ENCODE results near the gene COMMD10.
"Not testable (repeated sequence)": the region's sequence is repeated elsewhere in the genome, so short reads cannot be mapped to it uniquely, and the experiment has no call there.

The COMMD10 gene

DNA sequence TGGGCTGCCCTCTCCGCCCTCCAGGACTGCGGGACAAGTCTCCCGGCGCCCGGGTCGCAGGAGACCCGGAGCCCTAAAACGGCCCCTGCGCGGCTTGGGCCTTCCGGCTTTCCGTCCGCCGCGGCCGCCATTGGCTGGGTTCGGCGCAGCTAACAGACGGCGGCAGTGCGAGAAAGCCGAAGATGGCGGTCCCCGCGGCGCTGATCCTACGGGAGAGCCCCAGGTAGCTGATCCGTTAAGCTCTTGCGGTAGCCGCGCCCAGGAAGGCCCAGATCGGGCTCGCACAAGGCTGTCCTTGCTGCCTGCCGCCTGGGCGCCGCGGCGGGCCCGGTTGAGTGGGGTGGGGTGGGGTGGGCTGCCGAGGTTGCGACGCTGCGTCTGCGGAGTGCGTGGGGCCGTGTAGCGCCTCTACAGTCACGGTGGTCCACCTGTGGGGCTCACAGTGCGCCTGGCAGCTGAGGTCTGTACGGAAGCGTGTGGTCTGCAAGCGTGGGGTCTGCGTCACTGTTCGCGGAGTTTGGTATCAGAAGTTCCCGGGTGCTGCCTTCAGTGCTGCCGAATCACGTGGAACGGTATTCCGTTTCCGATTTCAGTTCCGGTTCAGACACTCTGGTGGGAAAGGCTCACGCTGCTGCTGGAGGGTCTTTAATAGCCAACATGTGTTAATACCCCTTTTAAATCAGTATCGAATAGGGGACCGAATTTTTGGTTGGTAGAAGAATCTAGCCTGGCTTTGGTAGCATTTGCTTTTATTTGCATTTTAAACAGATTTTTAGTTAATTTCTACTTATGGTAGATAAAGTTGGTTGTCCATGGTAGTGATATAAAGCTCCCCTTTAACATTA, at the start of gene COMMD10:
Gene COMMD10 (plus strand): TSS at position 155 of the 845 bp plus-strand sequence.
- peak; percentile 90 for DNase-seq (ENCODE audit: low spot score)

DNA sequence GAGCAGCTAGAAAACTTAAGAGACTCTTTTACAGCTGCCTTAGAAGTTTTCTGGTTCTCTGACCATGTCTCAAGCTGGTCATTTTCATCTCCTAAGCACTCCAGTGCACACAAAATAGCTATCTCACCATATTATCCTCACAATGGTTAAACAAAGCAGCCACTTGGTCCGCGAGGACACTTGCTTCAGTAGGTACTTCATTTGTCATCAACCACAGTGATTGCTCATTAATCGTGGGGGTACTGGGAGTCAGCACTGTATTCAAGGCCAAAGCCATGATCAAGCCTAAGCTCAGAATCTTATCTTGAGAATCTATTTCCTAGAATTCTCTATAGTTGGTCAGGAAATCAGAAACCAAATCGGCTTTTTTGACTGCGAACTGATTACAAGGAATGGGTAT, 49.7 kb upstream of the COMMD10 start:
- DNase-seq (ENCODE audit: low spot score): no peak

DNA sequence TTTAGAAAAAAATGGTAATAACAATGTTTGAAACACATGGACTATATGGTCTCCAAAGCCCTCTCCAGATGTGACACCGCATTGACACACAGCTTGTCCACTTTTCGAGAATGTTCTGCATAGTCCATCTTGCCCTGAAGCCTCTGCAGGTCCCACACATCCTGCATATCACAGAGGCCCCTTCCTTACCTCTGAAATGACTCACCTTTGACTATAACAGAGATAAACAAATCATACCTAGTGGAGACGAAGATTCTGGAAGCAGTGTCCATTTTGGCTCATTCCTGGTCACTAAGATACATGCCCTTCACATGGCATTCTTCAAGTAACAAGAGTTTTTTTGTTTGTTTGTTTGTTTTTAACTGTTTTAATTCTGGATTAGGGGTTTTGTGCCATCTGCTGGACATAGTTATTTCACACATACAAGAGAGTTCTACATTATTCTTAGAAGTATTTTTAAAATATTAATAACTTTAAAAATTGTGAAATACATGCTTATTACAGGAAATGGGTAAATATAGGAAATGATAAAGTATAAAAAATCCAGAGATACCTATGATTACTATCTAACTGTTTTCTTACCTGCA, 47.5 kb upstream of the COMMD10 start:
- DNase-seq (ENCODE audit: low spot score): no peak

DNA sequence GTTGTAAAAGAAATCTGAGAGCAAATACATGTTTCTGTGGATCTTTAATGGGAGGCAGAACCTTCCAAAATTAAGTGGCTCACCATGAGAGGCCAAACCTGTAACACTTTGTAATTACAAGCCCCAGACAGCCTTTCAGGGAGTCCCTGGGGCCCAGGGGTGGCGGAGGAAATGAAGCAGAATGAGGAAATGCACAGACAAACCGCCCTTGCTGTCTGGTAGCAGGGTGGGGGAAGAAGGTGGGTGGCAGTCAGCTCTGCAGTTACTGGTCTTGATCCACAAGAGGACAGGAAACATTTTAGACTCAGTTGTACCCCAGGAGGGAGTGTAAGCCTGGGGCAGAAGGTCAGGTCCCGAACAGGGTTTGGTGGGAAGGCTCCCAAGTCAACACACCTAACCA, 46.0 kb upstream of the COMMD10 start:
- no peak for DNase-seq (ENCODE audit: low spot score)

DNA sequence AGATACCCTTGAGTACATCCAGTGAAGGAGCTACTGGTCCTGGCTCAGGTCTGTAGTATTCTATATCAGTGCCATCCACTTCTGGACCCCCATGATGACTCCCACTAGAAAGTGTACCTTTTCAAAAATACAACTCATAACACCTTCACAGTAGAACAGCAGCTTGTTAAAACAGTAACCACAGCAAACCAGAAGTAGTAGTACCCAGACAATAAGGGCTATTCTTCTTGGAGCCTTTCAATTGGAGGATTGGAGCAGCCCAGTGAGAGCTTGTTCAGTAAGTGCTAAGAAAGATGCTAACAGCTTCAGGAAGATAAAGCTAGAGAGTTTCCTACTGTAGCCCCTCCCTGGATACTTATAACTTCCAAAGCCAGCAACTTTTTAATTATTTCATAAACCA, 42.5 kb upstream of the COMMD10 start:
- DNase-seq (ENCODE audit: low spot score): no peak

DNA sequence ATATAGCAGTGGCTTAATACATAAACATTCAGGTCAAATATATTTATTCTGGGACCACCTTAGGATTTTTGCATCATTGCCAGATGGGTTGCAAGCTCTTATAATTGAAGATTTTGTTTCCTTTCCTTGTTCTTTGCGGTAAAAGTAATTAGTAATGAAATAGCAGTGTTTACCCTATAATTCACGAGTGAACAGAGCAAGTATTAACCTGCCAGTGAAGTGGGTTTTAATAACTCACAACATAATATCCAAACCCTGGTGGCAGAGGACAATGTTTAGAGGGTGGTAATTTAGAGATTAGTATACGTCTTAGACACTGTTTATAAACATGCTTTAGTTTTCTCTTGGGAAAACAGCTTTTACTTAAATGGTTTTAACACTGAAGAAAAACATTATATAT, 40.8 kb upstream of the COMMD10 start:
- DNase-seq (ENCODE audit: low spot score): no peak

DNA sequence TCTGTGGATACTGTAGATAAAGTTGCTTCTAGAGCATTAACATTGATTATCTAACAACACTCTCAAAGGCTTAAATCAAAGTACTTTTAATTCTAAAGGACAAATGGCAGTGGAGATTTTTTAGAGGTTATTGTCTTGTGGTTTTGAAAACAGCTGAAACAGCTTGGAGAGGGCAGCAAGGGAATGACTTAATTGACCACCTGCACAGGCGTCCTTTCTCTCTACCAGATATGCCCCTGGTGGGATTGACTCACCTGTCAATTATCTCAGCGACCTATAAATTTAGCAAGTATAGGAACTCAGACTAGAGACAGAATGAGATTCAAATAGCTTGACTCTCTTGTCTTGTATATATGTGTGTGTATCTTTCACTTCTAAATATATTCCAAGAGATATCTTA, 39.0 kb upstream of the COMMD10 start:
- no peak for DNase-seq (ENCODE audit: low spot score)

DNA sequence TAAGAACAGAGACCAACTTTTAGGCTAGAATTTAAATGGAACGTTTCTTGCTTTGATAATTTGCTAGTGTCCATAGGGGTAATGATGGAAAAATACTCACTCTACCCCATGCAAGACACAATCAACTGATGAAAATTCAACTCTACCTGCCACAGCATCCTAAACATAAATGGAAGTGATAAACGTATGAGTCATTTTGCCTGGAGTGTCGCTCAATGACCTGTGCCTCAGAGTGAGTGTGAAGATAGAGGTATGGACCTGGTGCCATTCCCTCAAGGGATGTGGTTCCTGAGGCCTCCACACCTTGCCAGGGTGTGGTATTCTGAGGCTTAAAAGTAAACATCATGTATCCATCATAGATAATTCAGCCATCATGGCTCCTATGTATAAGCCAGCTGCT, 38.6 kb upstream of the COMMD10 start:
- no peak for DNase-seq (ENCODE audit: low spot score)

DNA sequence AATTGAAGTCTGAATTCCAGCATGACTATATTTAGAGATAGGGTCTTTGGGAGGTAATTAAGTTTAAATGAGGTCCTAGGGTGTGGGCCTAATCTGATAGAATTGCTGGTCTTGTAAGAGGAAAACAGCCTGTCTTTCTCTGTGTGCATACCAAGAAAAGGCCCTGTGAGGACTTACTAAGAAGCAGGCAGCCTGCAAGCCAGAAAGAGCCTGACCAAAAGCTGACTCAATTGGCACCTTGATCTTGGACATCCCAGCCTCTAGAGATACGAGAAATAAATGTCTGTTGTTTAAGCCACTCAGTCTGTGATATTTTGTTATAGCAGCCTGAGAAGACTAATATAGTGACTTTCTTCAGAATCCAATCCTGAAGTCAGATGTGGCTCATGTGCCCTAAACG, 38.0 kb upstream of the COMMD10 start:
- DNase-seq (ENCODE audit: low spot score): no peak

DNA sequence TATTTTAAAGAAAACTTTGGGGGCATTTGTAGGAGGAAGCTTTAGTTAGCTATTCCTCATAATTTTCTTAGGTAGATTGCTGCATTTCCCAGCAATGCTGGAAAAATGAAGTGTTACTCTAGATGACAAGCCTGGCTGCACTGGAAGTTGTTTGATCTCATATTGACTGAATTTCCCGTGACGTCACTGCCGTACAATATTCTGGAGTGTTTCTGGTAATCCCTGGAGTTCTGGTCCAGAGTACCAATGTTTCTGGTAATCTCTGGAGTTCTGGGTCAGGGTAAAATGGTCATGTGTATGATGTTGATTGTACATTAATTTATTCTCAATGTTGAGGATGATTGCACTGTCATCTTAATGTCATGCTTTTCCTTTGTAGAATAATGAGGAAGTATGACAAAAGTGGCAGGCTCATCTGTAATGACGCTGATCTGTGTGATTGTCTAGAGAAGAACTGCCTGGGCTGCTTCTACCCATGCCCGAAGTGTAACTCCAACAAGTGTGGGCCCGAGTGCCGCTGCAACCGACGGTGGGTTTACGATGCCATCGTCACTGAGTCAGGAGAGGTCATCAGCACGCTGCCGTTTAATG, 26.4 kb upstream of the COMMD10 start:
- no peak for DNase-seq (ENCODE audit: low spot score)

DNA sequence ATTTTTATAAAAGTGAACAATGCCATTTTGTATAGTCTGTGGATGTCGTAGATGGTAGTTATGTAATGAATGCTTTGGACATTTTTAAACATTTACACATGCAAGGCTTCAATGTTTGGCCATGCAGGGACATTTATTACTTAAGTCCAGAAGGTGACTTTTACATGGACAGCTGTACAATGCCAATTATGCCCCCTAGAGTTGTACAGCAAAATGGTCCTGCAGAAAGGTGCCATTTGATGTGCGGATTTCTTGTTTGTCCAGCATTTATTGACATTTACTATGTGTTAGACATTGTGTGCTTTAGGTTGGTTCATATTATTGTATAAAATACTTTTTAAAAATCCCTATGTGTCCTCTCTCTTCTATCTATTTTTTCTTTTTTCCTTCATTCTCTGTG, 22.5 kb upstream of the COMMD10 start:
- no peak for DNase-seq (ENCODE audit: low spot score)

DNA sequence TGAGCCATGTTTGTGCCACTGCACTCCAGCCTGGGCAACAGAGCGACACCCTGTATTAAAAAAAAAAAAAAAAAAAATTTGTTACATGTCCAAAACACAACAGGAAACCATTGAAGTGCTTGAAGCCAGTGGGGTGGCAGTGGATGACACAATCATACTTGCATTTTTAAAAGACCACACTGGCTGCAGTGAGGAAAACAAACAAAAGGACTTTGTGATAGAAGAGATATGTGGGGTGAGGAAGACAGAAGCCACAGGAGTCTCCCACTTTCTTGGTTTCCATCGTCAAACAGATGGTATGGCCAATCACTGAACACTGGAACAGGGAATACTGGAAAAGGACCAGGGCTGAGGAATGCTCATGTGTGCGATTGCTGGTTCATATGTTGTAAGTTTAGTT, 20.9 kb upstream of the COMMD10 start:
- DNase-seq (ENCODE audit: low spot score): no peak

DNA sequence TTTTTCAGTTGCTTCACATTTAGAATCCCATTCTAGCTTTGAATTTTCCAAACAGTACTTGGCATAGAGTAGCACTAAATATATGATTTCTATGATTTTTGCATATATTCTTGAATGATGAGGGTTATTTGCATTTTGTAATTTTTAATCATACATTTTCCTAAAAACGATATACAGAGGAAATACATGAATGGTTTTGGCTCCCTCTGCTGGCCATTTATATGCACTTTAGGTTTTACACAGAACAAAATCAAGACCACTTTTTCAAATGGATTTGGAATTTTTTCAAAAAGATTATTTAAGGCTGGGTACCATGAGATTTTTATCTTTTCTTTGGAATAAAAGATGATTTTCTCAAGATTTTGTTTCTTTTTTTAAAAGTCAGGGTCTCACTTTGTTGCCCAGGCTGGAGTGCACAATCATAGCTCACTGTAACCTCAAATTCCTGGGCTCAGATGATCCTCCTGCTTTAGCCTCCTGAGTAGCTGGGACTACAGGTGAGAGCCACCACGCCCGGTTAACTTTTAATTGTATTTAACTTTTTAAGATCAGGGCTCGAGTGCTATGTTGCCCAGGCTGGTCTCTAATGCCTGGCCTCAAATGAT, 16.7 kb upstream of the COMMD10 start:
- no peak for DNase-seq (ENCODE audit: low spot score)

DNA sequence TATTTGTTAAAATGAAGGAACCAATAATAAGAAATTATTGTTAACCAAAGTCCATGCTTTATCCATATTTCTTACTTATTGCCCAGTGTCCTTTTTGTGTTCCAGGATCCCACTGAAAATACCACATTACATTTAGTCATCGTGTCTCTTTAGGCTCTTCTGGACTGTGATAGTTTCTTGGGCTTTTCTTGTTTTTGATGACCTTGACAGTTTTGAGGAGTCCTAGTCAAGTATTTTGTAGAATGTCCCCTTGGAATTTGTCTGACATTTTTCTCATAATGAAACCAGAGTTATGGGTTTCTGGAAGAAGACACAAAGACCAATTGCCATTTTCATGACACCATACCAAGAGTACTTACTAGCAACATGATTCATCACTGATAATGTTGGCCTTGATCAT, 13.6 kb upstream of the COMMD10 start:
- no peak for DNase-seq (ENCODE audit: low spot score)

DNA sequence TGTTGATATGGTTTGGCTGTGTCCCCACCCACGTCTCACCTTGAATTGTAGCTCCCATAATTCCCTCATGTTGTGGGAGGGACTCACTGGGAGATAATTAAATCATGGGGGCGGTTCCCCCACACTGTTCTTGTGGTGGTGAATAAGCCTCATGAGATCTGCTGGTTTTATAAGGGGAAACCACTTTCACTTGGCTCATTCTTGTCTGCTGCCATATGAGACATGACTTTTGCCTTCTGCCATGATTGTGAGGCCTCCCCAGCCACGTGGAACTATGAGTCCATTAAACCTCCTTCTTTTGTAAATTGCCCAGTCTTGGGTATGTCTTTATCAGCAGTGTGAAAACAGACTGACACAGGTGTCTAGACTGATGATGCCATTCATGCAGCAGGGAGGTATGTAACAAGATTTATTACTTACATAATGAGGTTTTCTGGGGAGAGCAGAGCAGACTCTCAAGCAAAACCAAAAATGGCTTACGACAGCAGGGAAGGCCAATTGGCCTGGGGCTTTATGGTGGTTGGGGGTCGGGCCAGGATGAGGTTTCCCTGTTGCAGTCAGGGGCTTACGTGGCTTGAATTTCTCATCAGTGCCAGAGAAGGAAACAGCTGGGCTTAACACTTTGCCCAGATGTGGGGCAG, 9.5 kb upstream of the COMMD10 start:
- DNase-seq (ENCODE audit: low spot score): no peak

DNA sequence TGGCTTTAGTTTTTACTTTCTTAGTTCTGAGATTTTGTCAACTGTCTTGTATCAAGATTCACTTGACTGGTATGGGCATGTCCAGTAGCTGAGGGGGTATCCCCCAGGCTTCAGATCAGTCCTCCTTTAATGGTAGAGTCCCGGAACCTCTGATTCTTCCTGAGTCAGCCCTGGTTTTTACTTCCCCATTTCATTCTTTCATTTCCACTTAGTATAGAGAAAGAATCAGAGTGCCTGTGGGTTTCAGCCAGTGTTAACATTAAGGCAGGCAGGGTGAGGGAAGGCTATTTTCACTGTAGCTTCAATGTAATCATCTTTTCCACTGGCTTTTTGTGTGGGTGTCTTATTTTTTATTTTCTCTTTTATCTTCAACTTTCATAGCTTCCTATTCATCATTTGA, 8.3 kb upstream of the COMMD10 start:
- no peak for DNase-seq (ENCODE audit: low spot score)

DNA sequence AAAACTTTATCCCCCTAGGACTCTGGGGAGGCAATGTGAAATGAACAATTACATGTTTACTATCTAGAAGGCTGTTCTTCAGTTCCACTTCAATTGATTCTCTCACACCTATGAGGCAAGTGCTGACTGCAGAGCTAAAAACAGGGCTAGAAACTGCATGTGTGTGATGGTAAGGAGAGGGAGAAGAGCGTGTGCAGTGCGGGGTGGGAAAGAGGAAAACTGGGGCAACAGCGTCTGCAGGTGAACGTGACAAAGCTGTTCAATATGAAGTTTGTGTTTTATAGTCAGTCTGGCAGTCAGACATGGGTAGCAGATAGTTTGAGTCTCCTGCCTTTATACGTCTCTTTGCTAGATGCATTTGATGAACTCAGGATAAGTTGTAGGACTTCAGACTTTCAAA, 6.6 kb upstream of the COMMD10 start:
- DNase-seq (ENCODE audit: low spot score): no peak

DNA sequence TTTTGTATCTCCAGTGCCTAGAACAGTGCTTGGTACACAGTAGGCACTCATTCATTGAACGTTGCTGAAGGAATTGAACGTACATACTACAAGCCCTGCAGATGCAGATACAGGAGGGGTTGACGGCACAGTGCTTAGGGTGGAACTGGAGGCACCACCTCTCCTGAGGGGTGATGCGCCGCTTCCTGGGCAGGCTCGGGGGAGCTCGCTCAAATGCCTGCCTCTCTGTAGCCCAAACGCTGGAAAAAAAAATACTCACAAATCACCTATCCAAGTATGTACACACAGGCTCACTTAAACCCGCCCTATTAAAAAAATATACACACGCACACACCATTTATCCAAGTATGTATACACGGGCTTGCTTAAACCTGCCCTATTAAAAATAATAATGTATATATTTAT, 536 bp upstream of the COMMD10 start:
- DNase-seq (ENCODE audit: low spot score): peak; percentile 54

DNA sequence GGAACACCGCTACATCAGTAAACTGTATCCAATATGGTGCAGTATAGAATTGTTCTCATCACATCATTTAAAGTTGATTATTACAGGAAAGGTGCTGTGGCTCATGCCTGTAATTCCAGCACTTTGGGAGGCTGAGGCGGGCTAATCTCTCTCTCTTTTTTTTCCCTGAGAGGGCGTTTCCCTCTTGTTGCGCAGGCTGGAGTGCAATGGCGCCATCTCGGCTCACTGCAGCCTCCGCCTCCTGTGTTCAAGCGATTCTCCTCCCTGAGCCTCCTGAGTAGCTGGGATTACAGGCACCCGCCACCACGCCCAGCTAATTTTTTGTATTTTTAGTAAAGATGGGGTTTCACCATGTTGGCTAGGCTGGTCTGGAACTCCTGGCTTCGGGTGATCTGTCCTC, 1.5 kb downstream of the COMMD10 start:
- DNase-seq (ENCODE audit: low spot score): not testable (repeated sequence)

DNA sequence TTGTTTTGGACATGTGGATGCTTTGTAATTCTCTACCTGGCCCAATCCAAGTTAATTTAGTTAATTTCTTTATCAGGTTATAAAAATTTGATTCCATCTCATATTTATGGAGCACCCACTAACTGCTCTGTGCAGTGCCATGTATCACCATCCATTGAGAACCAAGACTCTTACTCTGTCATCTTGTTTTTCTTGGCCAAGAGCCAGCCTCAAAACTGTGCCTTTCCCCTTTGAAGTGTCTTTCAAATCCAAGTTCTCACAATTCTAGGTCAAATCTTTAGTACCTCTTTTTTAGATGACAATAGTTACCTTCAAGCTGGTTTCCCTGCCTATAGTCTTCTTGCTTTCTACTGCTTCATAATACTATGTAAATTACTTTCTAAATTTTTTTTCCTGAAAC, 3.2 kb downstream of the COMMD10 start:
- DNase-seq (ENCODE audit: low spot score): no peak

DNA sequence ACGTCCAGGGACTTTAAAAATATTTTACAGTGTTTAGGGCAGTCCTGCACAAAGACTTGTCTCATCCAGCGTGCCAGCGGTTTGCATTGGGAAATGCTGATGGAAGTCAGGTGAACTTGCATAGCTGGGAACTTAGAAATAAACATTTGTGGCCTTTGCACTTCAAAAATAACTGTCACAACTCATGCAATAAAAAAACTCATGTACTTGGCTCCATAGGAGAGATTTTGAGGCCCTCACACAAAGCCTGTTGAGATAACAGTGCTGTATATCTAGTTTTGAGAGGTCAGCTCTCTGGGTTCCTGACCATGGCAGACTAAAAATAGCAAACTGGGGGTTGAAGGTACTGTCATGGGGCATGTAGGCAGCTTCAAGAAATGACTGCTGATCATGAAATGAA, 5.5 kb downstream of the COMMD10 start:
- DNase-seq (ENCODE audit: low spot score): no peak

DNA sequence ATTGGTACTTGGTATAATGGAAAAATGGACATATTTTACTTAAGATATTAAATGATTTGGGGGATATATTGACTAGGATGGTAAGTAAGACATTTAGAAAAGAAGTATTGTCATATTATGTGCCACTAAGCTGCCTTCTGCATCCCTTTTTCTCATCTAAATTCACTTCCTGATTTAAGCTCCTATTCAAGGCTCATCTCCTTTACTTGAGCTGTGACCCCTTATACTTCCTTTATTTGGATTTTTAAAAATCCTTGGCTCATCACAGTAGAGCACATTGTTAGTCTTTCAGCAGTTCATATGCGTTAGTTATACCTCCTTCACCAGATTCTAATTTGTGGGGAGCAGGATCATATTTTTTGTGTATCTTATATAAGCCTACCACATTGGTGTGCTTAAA, 6.6 kb downstream of the COMMD10 start:
- no peak for DNase-seq (ENCODE audit: low spot score)

DNA sequence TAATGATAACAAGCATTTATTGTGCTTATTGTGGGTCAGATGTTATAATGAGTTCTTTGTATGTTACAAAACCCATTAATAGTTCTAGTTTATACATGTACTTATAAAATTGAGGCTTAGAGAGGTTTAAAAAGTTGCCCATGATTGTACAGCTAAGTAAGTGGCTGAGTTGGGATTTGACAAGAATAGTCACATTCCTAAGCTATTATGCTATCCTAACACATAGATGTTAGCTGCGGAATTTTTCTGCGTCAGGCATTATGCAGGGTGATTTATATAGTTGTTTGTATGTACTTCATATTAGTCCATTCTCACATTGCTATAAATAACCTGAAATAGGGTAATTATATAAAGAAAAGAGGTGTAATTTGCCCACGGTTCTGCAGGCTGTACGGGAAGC, 12.5 kb downstream of the COMMD10 start:
- no peak for DNase-seq (ENCODE audit: low spot score)
